CD4-positive, alpha-beta T cell treated with Interleukin-15 for 1 hour (primary cell): ENCODE measurements around the gene GJA10.
"Not testable (repeated sequence)": the region's sequence is repeated elsewhere in the genome, so short reads cannot be mapped to it uniquely, and the experiment has no call there.

Experiments
- DNase-seq: peaks from one replicate; pipeline ENCODE4 v3.0.0-alpha.2; 2020

Gene GJA10

GRCh38 chr6:89894169-89894568 lies at the start of gene GJA10:
TSS of gene GJA10 (plus strand) at chr6:89894469. CDS start at chr6:89894469, 0 bp downstream.
- DNase-seq, result no peak

- DNase-seq, result not testable (repeated sequence)
Observed at GRCh38 chr6:89847513-89847912, 46.8 kb upstream of the GJA10 start.

DNA sequence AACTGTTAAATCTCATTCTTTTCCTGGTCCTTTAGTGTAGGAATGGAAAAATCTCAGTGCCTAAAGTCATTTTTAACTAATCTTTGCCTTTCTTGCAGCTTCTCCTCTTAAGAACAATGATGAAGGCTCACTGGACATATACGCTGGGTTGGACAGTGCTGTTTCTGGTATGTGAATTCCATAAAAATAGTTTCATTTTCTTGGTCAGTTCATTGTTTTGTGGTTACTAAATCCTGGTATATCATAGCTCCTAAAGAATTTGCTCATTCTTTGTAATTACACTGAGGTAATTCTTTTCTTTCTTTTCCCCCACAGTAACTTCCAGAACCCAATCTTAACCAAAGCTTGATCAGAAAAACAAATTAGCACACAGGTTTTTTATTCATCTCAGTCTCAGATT lies 41.2 kb upstream of the GJA10 start:
- DNase-seq, result no peak

DNA sequence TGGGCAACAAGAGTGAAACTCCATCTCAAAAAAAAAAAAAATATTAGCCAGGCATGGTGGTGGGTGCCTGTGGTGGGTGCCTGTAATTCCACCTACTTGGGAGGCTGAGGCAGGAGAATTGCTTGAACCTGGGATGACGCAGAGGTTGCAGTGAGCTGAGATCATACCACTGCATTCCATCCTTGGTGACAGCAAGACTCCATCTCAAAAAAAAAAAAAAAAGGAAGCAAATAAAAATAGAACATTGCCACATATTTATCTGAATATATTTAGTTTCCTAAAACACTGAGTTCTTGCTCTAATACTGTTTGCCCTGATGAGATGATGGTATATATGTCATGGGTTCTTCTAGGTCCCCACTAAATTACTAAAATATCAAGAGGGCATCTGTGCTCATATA lies 36.2 kb upstream of the GJA10 start:
- no peak for DNase-seq

GRCh38 chr6:89859744-89860143 lies 34.5 kb upstream of the GJA10 start:
- no peak for DNase-seq

- DNase-seq, result no peak
Observed at GRCh38 chr6:89862273-89862672, 32.0 kb upstream of the GJA10 start.

GRCh38 chr6:89862698-89863097 lies 31.6 kb upstream of the GJA10 start:
- no peak for DNase-seq

GRCh38 chr6:89866024-89866678 lies 28.1 kb upstream of the GJA10 start:
- DNase-seq, result no peak

GRCh38 chr6:89873721-89874120 lies 20.5 kb upstream of the GJA10 start:
- no peak for DNase-seq

DNA sequence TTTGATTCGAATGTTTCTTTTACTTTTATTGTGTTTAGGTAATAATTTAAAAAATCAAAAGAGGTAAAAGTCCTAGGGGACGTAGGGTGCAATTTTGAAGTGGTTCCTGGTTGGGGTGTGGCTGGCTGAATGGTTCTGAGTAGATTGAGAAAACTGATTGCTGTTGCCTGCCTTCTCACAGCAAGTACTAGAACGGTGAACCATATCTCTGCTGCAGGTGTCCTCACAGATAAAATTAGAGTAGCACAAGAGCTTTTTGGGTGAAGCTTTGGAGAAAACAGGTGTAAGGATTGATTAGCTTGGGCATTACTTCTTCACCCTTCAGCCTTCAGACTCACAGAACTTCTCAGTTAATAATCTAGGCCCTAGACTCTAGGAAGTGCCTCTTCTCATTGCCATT lies 19.8 kb upstream of the GJA10 start:
- DNase-seq, result no peak

DNA sequence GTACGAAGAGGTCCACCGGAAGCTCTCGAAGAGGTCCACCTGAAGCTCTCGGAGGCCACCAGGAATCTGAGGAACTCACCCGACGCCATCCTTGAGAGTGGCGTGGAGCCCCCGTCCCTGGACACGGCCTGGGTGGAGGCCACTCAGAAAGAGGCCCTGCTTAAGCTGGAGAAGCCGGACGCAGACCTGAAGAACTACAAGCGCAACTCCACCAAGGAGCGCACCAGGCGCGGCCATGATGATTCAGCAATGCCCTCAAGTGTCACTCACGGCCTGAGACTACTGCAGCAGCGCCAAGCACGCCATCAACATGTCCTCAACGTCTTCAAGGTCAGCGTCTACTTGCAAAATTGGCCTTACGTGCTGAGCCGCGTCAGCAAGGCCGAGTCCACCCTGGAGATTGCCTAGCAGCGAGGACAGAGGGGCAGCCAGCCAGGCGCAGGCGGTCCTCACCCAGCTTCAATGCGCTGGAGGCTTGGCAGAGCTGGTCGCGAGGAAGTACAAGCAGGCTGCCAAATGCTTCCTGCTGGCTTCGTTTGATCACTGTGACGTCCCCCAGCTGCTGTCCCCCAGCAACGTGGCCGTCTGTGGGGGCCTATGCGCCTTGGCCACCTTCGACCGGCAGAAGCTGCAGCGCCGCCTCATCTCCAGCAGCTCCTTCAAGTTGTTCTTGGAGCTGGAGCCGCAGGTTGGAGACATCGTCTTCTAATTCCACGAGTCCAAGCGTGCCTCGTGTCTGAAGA lies 7.7 kb upstream of the GJA10 start:
- DNase-seq, result no peak

GRCh38 chr6:89887452-89888137 lies 6.7 kb upstream of the GJA10 start:
- DNase-seq, result no peak

DNA sequence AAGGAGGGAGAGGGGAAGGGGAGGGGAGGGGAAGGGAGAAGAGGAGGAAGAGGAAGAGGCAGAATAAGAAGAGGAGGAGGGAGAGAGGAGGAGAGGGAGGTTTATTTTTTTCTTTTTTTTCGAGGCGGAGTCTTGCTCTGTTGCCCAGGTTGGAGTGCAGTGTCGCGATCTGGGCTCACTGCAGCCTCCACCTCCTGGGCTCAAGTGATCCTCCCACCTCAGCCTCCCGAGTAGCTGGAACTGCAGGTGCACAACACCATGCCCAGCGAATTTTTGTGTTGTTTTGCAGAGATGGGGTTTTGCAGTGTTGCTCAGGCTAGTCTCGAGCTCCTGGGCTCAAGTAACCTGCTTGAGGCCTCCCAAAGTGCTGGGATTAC lies 6.1 kb upstream of the GJA10 start:
- no peak for DNase-seq

DNA sequence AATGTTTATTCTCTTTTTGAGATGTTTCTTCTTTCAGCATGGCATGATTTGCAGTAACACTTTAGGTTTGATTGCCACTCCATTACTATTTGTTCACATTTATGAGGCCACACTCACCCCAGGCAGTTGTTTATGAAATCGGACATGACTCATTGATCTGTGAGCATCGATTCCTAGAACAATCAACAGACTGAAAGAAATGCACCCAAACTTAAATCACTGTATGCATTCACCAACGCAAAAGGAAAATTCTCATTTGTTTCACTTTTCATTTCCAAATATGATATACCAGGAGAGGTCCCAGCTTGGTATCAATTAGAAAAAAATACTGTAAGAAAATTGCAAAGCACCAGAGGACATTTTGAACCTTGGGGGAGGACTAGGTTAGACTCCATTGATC lies 5.4 kb upstream of the GJA10 start:
- DNase-seq, result no peak

DNA sequence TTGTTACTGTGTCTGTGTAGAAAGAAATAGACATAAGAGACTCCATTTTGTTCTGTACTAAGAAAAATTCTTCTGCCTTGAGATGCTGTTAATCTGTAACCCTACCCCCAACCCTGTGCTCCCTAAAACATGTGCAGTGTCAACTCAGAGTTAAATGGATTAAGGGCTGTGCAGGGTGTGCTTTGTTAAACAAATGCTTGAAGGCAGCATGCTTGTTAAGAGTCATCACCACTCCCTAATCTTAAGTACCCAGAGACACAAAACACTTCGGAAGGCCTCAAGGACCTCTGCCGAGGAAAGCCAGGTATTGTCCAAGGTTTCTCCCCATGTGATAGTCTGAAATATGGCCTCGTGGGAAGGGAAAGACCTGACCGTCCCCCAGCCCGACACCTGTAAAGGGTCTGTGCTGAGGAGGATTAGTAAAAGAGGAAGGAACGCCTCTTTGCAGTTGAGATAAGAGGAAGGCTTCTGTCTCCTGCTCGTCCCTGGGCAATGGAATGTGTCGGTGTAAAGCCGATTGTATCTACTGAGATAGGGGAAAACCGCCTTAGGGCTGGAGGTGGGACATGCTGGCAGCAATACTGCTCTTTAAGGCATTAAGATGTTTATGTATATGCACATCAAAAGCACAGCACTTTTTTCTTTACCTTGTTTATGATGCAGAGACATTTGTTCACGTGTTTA lies 3.3 kb upstream of the GJA10 start:
- DNase-seq, result not testable (repeated sequence)

DNA sequence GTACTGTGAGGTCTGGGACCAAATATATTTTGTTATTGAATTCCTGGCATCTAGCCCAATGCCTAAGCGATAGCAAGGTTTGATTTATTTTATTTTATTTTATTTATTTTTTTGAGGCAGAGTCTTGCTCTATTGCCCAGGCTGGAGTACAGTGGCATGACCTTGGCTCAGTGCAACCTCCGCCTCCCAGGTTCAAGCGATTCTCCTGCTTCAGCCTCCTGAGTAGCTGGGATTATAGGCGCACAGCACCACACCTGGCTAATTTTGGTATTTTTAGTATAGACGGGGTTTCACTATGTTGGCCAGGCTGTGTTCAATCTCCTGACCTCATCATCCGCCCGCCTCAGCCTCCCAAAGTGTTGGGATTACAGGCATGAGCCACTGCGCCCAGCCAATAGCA lies 1.7 kb upstream of the GJA10 start:
- not testable (repeated sequence) for DNase-seq

DNA sequence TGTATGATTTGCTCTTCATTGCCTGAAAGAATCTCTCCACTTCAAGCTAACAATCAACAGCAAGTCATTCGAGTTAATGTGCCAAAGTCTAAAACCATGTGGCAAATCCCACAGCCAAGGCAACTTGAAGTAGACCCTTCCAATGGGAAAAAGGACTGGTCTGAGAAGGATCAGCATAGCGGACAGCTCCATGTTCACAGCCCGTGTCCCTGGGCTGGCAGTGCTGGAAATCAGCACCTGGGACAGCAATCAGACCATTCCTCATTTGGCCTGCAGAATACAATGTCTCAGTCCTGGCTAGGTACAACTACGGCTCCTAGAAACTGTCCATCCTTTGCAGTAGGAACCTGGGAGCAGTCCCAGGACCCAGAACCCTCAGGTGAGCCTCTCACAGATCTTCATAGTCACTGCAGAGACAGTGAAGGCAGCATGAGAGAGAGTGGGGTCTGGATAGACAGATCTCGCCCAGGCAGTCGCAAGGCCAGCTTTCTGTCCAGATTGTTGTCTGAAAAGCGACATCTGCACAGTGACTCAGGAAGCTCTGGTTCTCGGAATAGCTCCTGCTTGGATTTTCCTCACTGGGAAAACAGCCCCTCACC lies 1.1 kb downstream of the GJA10 start:
- no peak for DNase-seq

GRCh38 chr6:89910001-89910901 lies 16.0 kb downstream of the GJA10 start:
- not testable (repeated sequence) for DNase-seq

DNA sequence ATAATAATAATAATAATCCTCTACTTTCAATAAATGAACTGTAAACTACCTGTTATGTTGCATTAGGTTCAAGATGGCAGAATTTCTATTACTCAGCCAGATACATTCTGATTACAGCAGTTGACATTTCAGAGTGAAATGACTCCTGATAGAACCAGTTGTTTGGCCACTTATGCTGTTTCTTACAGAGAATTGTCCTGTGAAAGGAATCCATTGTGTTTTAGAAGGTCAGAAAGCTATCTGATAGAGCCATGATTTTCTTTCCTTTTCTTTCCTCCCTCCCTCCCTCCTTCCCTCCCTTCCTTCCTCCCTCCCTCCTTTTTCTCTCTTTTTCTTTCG lies 16.6 kb downstream of the GJA10 start:
- DNase-seq, result no peak

GRCh38 chr6:89916136-89916920 lies 22.1 kb downstream of the GJA10 start:
- no peak for DNase-seq

DNA sequence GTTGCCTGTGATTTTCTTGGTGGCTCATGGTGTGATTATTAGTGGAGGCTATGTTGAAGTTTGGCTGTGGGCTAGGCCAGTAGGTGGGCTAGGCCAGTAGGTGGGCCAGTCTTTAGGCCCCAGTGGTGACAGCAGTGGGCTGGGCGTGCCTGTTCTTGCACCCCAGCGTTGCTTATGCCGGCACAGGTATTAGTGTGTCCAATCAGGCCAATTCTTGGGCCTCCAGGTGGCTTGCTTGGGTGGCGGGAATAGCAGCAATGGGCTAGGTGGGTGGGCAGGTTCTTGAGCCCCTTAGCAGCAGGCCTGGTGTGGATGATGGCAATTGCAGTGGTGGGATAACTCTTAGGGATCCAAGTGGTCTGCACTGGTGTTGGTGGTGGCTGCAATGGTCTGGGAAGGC lies 22.9 kb downstream of the GJA10 start:
- no peak for DNase-seq
